ENCODE data around the gene TP53.

DNA sequence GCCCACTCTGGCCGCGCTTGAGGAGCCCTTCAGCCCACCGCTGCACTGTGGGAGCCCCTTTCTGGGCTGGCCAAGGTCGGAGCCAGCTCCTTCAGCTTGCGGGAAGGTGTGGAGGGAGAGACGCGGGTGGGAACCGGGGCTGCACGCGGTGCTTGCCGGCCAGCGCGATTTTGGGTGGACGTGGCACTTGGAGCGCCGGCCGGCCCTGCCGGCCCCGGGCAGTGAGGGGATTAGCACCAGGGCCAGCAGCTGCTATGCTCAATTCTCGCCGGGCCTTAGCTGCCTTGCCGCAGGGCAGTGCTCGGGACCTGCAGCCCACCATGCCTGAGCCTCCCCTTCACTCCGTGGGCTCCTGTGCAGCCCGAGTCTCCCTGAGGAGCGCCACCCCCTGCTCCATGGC is 46.5 kb downstream of the TP53 start:
- TF ChIP-seq POLR2A (IDR thresholded peaks at IDR 0.05; ENCODE audit: low read length) (no peak), GATA1 (IDR thresholded peaks at IDR 0.05; ENCODE audit: low read depth, low read length) (no peak)
